HepG2 (cell line): Measurements from ENCODE around the gene FBXO24. TPM values are rescaled to one million over a fixed set of nuclear protein-coding genes. Genes with fewer than 3 reads are reported as not detected.

Experiments used
- CSRNP2 ChIP-seq: sonication (generic); formaldehyde crosslinking; conservative IDR thresholded peaks from 2 replicates; pipeline ENCODE4 v1.8.0; 2022; ENCODE audit warnings: low read depth, missing genetic modification reagents
- HINFP ChIP-seq: sonication (generic); formaldehyde crosslinking; IDR thresholded peaks from 2 replicates; pipeline ENCODE4 v1.4.0; 2020; ENCODE audit warnings: low read depth, mild to moderate bottlenecking, missing genetic modification reagents
- MLX ChIP-seq: IDR thresholded peaks from 2 replicates; pipeline ENCODE4 v1.6.1; 2016
- NCOA5 ChIP-seq: sonication (generic); formaldehyde crosslinking; IDR thresholded peaks from 2 replicates; pipeline ENCODE4 v1.4.0; 2020; ENCODE audit warnings: missing genetic modification reagents
- REPIN1 ChIP-seq: sonication (generic); formaldehyde crosslinking; IDR thresholded peaks from 2 replicates; pipeline ENCODE4 v1.8.0; 2022; ENCODE audit warnings: missing genetic modification reagents, low read depth, mild to moderate bottlenecking, borderline replicate concordance
- SP5 ChIP-seq: IDR thresholded peaks from 2 replicates; pipeline ENCODE4 v1.6.1; 2016; ENCODE audit warnings: low read depth, borderline replicate concordance
- TFAP4 ChIP-seq: sonication (generic); IDR thresholded peaks from 2 replicates; pipeline ENCODE4 v1.6.1; 2016; ENCODE audit warnings: low read depth, borderline replicate concordance
- TRIM24 ChIP-seq: sonication (generic); formaldehyde crosslinking; IDR thresholded peaks from 2 replicates; pipeline ENCODE4 v1.8.0; 2022; ENCODE audit warnings: mild to moderate bottlenecking, missing genetic modification reagents
- ZBTB2 ChIP-seq: sonication (generic); formaldehyde crosslinking; IDR thresholded peaks from 2 replicates; pipeline ENCODE4 v1.8.0; 2022; ENCODE audit warnings: low read depth, missing genetic modification reagents
- ZGPAT ChIP-seq: IDR thresholded peaks from 2 replicates; pipeline ENCODE4 v1.6.1; 2016; ENCODE audit warnings: mild to moderate bottlenecking
- ZNF230 ChIP-seq: sonication (generic); formaldehyde crosslinking; IDR thresholded peaks from 2 replicates; pipeline ENCODE4 v1.4.0; 2020; ENCODE audit warnings: mild to moderate bottlenecking, missing genetic modification reagents
- ZNF235 ChIP-seq: sonication (generic); formaldehyde crosslinking; IDR thresholded peaks from 2 replicates; pipeline ENCODE4 v1.8.1; 2023; ENCODE audit warnings: mild to moderate bottlenecking, missing genetic modification reagents, borderline replicate concordance
- ZNF468 ChIP-seq: sonication (generic); formaldehyde crosslinking; IDR thresholded peaks from 2 replicates; pipeline ENCODE4 v1.8.0; 2022; ENCODE audit warnings: mild to moderate bottlenecking, moderate library complexity, missing genetic modification reagents
- ZNF512 ChIP-seq: sonication (generic); formaldehyde crosslinking; IDR thresholded peaks from 2 replicates; pipeline ENCODE4 v1.4.0; 2020; ENCODE audit warnings: mild to moderate bottlenecking, missing genetic modification reagents
- ZNF780A ChIP-seq: sonication (generic); formaldehyde crosslinking; IDR thresholded peaks from 2 replicates; pipeline ENCODE4 v1.8.0; 2022; ENCODE audit warnings: mild to moderate bottlenecking, missing genetic modification reagents, moderate library complexity
- ZNF784 ChIP-seq: sonication (generic); formaldehyde crosslinking; IDR thresholded peaks from 2 replicates; pipeline ENCODE4 v1.5.1; 2020; ENCODE audit warnings: missing genetic modification reagents, mild to moderate bottlenecking, borderline replicate concordance
- polyA plus RNA-seq, 8 experiments: library from polyadenylated mRNA; depleted of rRNA in 3 of 8; stranded (reverse) in 7 of 8; unstranded in 1 of 8; fragments of >200 nt; fragmentation: Illumina TruSeq in 4 of 8; extraction: Trizol in 4 of 8; gene quantifications; 2 replicates each; pipeline versions ENCODE4 v1.2.1 to v1.2.3, GENCODE V29; 2011 to 2016; ENCODE audit warnings: low read depth in 4 of 8, missing spikeins in 1 of 8, mixed read lengths in 1 of 8; ENCODE audit not compliant: insufficient read depth in 1 of 8
- total RNA-seq, 5 experiments: library from RNA; depleted of rRNA; stranded (reverse); fragments of >200 nt; fragmentation: Illumina TruSeq; extraction: Trizol; gene quantifications; 2 replicates each; pipeline ENCODE4 v1.2.3, GENCODE V29; 2016; ENCODE audit warnings: low read depth in 1 of 5

The FBXO24 gene
- total and polyA plus RNA-seq, 2 of the 13 experiments (the other 11 are each of a cell fraction or from before 2014, with no cell fraction given), result 0.20 to 0.55 TPM

GRCh38 chr7:100568896-100569844 lies 17.0 kb upstream of the FBXO24 start (continued):
- TF ChIP-seq ZNF780A (CRISPR knock-in tag) (peak; percentile 30; the same call in 1 of the 2 replicates), TFAP4 (peak; percentile 99), HINFP (peak; percentile 90), ZNF512 (CRISPR knock-in tag) (peak; percentile 72; the same call in 1 of the 2 replicates), TRIM24 (CRISPR knock-in tag) (no peak), NCOA5 (peak; percentile 72; the same call in 1 of the 2 replicates), MLX (CRISPR knock-in tag) (peak; percentile 46; the same call in 1 of the 2 replicates), CSRNP2 (no peak), REPIN1 (peak; percentile 56; the same call in 1 of the 2 replicates), ZNF230 (CRISPR knock-in tag) (peak; percentile 67; the same call in 1 of the 2 replicates), ZNF468 (0 out of 2 replicates have a peak, but pooled peaks have one; percentile 67), ZBTB2 (CRISPR knock-in tag) (peak; percentile 65; the same call in 1 of the 2 replicates), ZNF784 (0 out of 2 replicates have a peak, but pooled peaks have one; percentile 87), SP5 (CRISPR knock-in tag) (no peak; the same call in 1 of the 2 replicates), ZNF235 (CRISPR knock-in tag) (no peak), ZGPAT (CRISPR knock-in tag) (no peak)
